GDM1 (cell line): ENCODE data around the gene ANTXRL.
"Not testable (repeated sequence)": the region's sequence is repeated elsewhere in the genome, so short reads cannot be mapped to it uniquely, and the experiment has no call there.

Experiments
- DNase-seq: peaks from one replicate; lab custom pipeline; 2025; lab: John Stamatoyannopoulos, UW

Gene ANTXRL

DNA sequence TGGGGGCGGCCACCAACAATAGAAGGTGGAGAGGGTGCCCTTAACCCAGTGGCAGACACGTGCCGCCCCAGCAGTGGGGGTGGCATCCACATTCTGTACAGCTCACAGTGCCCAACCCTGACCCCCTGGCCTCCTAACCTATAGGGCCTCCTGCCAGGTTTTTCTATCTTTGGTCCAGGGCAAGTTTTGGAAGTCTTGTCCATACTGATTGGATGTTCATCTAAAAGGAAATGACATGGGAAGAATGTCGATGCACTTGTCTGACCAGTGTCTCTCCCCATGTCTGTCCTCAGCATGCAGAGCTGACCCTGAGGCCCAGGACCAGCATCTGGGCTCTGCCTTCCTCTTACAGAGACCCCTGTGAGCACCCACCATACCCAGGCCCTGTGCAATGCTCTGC is 32.3 kb upstream of the ANTXRL start:
- no peak for DNase-seq

DNA sequence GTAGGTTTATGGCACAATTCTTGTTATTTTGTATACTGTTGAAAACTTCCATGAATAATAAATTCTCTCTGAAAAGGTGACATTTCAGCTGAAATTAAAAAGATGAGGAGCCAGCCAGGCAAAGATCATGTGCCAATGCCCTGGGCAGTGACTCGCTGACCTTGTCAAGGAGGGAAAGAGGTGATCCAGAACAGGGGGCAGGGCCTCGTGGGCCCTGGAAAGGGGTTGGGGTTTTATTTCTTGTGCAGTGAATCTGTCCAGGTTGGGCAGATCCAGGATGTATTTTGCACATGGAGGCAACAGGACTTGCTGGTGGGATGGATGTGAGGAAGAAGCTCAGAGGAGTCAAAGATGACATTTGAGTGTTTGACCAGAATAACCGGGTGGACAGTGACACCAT is 31.6 kb upstream of the ANTXRL start:
- not testable (repeated sequence) for DNase-seq

DNA sequence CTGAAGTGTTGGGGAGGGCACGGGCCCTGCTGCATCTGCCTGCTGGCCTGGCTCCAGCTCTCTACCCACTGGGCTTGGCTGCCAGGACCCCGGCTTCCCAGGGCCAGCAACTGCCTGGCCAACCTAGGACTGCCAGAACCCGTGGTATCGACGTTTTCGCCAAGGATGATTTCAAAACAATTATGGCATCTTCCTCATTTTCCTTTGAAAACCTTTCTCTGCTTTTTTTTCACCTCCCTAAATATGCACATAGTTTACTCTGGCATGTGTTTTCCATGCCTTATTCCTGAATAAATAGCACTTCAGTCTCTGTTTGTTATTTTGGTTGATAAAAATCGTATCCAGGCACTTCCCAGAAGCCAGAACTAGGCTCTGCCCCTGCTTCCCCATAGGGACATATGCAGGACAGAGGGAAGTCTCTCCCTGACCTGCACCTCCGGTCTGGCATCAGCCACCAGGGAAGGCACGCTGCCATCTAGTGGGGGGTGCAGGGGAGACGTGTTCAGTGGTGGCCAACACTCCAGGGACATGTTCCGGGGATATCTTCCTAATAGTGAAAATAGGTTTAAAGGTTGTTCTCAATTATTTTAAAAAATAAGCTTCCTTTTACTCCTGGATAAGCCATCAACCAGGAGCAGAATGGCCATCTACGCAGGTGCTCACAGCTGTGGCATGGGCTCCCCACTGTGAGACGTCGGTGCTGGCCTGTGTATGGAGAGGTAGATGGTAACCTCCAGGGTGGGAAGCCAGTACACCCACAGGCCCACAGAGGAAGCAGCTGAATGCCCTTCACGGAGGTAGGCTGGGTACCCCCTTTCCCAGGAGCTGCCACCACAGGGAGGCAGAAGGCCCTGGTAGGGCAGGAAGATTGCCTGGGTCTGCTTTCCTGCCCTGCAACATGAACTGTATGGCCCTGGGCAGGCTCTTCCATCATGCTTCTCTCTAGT is 30.7 kb upstream of the ANTXRL start:
- peak; percentile 45 for DNase-seq

DNA sequence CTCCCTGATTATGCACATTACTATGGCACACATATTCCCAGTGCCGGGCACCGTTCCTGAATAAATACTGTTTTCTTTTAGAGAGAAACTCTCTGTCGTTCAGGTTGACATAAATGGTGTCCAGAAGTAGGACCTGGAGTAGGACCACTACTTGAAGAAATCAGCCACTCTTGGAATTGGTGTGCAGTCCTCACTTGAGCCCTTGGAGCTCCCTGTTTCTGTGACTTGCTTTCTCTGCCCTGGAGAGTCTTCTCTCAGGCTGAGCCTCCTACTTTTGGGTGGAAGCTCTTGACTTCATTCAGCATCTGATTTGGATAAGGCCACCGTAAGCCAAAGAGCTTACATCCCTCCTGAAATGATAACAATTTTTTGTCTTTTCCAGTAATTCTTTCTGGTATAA is 29.7 kb upstream of the ANTXRL start:
- DNase-seq, result no peak

DNA sequence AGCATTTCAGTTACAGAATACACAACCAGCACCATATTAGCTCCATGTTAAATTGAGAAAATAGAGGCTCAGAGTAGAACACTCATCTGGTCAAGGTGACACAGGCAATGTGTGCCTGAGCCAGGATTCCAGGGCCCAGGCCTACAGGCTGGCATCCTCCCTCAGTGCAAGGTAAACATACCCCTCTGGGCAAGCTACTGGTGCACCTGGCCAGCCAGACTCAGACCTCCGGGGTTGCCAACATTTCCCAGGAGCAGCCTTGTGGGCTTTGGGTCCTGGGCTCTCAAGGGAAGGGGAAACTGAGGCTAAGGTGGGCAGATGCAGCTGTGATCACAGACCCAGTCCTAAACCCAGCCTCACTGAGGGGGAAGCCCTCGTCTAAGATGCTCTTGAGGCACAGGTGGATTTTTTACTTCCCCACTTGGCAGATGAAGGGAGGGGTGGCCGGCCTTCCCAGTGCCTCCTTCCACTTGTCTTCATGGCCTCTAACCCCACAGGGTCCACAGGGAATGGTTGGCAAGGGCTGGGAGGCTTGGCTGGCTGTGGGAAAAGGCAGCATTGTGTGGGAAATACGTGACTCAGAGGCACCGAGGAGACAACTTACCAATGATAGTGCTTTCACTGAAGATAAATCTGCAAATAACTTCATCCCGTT is 23.8 kb upstream of the ANTXRL start:
- not testable (repeated sequence) for DNase-seq

DNA sequence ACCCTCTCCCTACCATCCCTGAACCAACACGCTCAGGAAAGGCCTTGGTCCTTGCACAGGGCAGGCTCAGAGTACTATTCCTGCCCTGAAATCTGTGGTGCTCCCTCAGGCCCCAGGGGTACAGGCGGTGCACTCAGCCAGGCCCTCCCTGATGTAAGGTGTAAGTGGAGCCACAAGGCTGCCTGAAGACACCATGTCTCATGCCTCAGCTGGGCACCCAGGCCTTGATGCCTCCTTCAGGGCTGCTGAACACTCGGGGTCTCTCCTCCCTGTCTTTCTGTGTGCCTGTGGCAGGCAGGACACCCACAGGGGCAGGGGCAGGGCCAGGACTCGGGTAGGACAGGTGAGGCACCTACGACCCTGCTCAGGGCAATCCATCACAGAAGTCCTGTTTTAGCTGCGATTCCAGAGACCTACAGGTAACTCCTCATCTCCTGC is 22.9 kb upstream of the ANTXRL start:
- no peak for DNase-seq

DNA sequence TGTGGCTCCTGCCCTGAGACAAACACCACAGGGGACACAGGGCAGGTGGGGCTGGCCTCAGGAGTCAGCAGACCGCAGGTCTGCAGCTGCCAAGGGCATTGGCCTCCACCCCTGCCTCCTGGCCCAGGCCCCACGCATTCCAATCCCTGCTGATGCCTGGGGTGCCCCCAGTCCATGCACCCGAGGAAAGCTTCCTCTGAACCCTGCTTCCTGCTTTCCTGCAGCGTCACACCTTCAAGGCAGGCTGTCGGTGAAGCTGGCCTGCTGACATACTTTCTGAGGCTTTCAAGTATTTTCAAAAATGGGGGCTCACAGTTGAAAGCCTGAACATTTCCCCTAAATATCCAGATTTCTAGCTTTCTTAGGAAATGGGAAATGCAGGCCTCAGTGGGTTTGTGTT is 22.5 kb upstream of the ANTXRL start:
- no peak for DNase-seq

DNA sequence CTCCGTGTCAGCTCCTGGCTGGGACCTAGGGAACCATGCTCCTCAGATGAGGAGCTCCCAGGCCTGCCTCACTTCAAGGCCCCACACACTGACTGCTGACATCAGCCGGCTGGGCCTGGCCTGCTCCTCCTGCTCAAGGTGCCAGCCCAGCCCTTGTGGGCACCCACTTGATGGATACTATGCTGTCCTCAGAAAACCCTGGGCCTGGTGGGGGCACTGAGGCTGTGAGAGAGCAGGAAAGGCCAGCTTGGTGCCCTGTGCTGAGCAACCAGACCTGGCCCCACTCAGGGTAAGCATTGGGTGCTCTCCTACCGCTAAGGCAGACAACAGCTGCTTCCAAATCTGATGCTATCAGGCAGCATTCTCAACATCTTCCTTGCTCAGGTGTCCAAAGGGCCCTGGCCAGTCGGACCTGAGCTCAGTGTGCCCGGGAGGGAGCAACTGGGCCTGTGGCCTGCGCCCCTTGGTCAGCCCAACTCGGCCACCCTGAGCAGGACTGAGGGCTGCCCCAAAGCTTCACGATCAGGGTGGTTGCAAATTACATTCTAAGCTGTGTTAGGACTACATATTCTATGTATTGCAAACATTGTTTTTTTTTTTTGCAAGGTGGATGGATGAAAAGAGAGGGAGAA is 21.9 kb upstream of the ANTXRL start:
- DNase-seq, result no peak

DNA sequence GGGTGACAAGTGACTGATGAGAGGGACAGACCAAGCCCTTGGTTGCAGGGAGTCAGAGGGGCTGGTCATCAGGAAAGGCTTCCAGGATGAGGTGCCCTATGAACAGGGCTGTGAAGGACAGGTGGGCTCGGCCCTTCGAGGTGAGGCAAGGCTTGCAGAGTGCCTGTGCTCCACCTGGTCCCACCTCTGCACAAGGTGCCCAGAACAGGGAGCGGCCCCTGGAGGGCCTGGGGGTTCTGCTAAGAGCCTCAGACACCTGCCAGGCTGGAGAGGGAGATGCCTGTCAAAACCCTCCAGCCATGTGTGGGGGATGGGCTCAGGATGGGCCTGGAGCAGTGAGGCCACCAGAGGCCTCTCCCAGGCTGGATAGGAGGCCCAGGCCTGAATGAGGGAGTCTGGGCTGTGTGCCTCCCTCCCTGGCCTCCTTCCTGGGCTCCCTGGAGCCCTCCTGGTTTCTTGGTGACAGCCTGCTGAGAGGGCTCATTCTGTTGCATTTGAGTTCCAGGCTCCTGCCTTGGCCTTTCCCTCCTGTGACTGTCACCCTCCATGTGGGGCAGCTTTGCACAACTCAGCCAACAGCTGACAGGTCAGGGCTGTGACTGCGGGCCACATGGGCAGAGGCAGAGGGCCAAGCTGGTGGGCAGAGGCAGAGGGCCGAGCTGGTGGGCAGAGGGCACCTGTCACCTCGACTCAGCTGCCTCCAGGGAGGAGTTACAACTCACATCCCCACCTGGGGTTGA is 21.1 kb upstream of the ANTXRL start:
- not testable (repeated sequence) for DNase-seq

DNA sequence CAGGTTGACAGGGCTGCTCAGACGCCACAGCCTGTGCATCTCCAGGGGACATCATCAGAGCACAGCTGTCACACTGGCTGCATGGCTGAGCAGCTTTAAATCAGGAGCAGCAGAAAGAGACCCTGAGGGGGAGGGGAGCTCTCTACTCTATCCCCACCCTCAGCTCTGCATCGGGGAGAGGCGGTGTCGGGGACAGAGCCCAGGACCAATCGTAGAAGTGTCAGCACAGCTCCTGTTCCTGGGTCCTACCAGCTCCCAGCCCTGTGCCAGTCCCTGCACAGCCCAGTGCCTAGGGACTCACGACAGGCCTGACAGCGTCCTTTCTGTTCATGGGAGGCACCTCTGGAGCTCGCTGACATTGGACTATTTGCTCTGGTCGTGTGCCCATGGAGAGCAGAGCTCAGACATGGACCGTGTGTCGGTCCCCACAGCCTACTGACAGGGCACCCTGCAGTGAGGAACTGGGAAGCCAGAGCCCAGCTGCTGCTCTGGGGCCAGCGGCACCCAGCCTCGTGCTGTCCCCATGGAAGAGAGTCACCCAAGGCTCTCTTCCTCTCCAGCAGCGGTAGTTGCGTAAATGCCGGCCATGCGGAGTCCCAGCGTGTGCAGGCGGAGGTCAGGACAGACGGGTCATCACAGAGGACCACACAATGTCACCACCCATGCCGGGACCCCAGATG is 20.4 kb upstream of the ANTXRL start:
- DNase-seq, result no peak

DNA sequence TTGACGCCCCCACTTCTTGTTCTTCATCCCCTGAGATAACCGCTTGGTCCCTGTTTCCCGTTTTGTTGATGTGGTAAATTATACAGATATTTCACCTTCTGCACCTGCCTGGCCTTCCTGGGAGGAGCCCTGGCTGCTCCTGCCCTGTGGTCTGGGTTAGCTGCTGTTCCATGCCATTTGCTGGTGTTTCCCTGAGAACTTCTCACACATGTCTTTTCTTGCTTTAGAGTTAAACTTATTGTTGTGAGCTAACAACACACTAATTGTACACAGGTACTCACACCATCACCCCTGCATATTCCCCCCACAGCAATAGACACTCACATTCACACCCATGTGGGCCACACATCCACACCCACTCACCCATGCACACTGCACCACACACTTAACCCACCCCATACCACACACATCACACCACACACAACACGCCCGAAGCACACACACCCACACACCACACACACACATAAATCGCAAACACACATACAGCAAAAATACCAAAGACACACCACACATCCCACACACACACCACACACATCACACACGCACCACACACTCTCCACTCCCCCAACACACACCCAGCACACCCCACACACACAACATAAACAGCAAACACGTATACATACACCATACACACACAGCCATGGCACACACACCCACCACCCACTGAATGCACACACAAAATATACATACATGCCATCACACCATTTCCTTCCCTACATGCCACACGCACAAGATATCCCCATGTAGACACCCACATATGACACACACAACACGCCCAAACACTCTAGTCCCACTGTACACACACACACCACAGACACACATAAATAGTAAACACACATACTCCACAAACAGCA is 19.4 kb upstream of the ANTXRL start:
- no peak for DNase-seq

DNA sequence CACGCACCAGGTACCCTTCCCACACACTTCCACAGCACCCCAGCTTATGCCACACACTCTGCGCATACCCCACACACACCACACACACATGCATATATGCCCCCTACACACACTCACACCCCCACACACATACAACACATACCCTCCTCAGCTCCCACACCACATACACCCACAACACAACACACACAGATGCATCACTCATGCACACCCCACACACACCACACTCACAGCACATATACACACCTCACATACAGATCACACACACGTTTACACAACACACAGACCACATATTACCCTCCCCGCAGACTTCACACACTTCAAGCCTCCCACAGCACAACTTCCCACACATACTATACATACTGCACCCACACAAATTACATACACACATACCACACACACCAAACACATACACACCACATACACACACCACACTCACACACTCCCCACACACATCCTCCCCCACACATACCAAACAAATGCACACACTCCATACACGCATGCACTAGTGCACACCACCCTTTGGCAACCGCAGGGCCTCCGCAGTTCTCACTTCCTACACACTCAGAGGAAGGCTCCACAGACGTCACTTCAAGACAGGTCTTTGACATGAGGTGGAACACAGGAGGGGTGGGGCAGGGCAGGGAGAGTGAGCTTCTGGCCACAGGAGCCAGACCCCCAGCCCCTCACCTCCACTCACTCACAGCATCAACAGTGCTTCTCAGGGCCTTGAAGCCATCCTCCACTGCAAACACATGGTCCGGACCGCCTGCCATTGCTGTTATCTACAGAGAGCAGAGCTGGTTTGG is 18.5 kb upstream of the ANTXRL start:
- DNase-seq, result no peak

DNA sequence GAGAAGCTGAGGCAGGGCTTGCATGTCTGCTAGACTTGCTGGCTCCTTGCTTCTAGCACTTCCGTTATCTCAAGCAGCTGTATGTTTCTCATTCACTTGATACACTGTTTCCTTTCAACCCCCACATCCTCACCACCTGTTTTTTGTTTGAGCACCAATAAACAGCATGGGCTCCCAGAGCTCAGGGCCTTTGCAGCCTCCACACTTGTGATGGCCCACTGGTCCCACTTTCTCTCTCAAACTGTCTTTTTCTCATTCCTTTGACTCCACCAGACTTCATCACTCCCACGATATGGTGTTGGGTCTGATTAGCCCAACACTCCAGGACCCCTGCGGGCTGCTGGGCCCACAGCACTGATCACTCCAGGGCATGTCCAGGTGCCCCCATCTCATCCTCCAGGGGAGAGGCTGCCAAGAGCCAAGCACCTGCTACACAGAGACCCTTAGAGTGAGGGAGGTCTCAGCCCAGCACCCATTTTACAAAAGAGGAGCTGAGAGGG is 17.2 kb upstream of the ANTXRL start:
- peak; percentile 22 for DNase-seq

DNA sequence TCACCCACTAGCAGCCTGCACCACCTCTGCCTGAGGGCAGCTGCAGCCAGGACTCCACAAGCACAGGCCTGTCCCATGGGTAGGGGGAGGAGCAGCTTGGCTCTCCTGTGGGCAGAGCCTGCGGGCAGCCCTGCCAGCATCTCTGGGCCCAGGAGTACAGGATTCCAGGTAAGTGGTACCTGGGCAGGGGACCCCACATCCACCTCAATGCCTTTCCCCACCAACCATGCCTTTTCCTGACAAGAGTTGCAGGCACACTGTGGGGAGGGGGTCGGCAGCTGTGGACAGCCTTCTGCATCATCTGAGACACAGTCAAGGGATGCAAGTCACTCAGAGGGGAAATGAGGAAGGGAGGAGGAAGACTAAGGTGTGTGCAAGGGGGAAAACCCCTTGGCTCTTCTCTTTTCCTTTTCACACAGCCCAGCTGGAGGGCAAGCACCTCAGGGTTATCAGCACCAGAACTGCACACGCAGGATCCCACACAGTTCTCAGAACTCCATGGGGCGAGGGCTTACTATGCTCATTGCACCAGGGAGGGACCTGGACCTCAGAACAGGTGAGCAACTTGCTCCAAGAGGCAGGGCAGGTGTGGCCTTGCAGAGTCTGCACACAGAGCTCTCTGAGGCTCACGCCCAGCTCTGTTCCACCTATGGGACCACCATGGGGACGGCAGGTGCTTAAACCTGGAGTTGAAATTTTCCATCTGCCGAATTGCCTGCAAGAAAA is 16.5 kb upstream of the ANTXRL start:
- no peak for DNase-seq

DNA sequence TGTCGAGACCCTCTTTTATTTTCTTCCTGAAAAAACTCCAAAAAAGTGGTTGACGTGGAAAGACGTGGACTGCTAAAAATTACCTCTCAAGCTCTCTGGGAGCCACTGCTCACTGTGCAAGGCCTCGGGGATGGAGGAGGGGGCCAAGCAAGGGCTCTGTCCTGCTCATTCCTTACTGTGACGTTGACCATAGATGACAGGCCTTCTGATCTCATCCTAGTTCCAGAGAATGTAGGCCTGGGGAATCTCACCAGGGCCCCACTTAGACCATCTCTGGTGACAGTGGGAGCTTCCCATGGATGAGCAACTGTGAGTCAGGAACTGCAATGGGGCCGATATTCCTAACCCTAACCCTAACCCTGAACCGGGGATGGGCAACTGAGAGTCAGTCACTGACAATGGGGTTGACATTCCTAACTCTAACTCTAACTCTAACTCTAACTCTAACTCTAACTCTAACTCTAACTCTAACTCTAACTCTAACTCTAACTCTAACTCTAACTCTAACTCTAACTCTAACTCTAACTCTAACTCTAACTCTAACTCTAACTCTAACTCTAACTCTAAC is 15.8 kb upstream of the ANTXRL start:
- DNase-seq, result not testable (repeated sequence)

DNA sequence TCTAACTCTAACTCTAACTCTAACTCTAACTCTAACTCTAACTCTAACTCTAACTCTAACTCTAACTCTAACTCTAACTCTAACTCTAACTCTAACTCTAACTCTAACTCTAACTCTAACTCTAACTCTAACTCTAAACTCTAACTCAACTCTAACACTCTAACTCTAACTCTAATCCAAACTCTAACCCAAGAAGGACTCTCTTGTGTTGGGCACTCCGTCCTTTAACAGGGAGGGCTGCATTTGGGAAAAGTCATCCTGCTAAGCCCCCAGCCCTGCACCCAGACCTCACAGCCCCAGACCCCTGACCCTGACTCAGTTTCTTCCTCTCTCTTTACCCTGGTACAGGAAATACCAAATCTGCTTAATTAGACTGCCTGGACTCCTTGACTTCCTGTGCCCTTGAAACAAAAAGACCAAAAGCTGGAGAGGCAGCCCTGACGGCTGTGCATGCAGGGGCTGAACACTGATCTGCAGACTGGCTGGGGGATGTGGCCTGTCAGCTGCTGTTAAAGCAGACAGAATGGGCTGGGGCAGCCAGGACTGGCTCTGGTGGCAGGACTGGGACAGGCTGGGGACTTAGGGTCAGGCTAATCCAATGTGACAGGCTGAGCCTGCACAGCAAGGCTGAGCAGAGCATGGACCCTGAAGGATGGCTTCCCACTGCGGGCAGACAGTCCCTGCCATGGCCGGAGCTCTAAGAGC is 14.8 kb upstream of the ANTXRL start:
- DNase-seq, result not testable (repeated sequence)

DNA sequence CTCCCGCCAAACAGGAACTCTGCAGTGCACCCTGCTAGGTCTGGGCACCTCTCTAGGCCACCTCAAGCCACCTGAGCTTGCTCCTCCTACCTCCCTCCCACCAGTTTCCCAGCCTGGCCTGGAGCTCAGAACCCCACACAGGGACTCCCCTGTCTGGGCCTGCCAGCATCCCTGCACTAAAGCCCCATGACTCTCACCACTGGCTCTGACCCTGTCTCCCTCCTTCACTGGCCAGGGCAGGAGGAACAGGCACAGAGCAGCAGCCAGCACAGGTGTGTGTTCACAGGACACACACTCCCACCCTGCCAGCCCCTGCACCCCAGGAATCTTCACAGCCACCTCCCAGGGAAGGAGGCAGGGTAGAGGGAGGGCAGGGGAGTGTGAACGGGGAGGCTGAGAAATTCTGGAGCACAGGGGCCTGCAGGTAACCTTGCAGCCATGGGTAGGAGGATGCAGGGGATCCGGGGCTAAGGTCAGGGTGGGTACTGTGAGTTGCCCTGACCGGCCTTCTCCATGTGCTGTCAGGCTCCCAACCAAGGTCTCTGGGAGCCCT is 13.9 kb upstream of the ANTXRL start:
- no peak for DNase-seq
